OCI-LY1 (cell line): ENCODE results near the gene COMT.

Source experiments
- EZH2 ChIP-seq: fragments of 200-600 bp; sonication (generic), shearing (Covaris generic); IDR thresholded peaks from 2 replicates; pipeline ENCODE4 v1.8.0; 2017; ENCODE audit warnings: borderline replicate concordance, mixed run types, mild to moderate bottlenecking, antibody characterized with exemption, low read length, moderate library complexity, mixed read lengths
- TF ChIP-seq, protein P1 (sequence below): fragments of 200-600 bp; sonication (generic), shearing (Covaris generic); IDR thresholded peaks from 2 replicates; pipeline ENCODE4 v1.5.1; 2017; ENCODE audit warnings: mild to moderate bottlenecking, antibody characterized with exemption, low read length, moderate library complexity, mixed read lengths

GRCh38 chr22:19895160-19895849 is 46.3 kb upstream of the COMT start:
- TF ChIP-seq, protein P1, sequence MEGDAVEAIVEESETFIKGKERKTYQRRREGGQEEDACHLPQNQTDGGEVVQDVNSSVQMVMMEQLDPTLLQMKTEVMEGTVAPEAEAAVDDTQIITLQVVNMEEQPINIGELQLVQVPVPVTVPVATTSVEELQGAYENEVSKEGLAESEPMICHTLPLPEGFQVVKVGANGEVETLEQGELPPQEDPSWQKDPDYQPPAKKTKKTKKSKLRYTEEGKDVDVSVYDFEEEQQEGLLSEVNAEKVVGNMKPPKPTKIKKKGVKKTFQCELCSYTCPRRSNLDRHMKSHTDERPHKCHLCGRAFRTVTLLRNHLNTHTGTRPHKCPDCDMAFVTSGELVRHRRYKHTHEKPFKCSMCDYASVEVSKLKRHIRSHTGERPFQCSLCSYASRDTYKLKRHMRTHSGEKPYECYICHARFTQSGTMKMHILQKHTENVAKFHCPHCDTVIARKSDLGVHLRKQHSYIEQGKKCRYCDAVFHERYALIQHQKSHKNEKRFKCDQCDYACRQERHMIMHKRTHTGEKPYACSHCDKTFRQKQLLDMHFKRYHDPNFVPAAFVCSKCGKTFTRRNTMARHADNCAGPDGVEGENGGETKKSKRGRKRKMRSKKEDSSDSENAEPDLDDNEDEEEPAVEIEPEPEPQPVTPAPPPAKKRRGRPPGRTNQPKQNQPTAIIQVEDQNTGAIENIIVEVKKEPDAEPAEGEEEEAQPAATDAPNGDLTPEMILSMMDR, result no peak
- TF ChIP-seq EZH2, result no peak
